K562 (cell line): ENCODE results near the gene TP53I13. TPM values are rescaled to one million over a fixed set of nuclear protein-coding genes. Genes with fewer than 3 reads are reported as not detected.

Source experiments
- ADNP ChIP-seq: fragments of 200-800 bp; sonication (Bioruptor generic); IDR thresholded peaks from 2 replicates; pipeline ENCODE4 v1.6.1; 2016; ENCODE audit warnings: missing genetic modification characterization, missing compliant biosample characterization
- BCOR ChIP-seq: fragments of 450-650 bp; IDR thresholded peaks from 2 replicates; pipeline ENCODE4 v1.6.1; 2016
- CREBBP ChIP-seq: IDR thresholded peaks from one replicate; pipeline ENCODE4 v1.6.1; 2012; ENCODE audit warnings: low read depth, mild to moderate bottlenecking, control low read depth, inconsistent platforms, low read length
- E2F3 ChIP-seq: fragments of 250-450 bp; sonication (Bioruptor Pico); IDR thresholded peaks from 2 replicates; pipeline ENCODE4 v1.4.0; 2020; ENCODE audit warnings: mild to moderate bottlenecking
- FOS ChIP-seq: IDR thresholded peaks from 3 replicates; pipeline ENCODE4 v1.6.1; 2011; ENCODE audit not compliant: insufficient read length; ENCODE audit errors: extremely low read depth
- GABPA ChIP-seq: fragments of 200-800 bp; sonication (Bioruptor generic); conservative IDR thresholded peaks from 2 replicates; pipeline ENCODE4 v1.6.1; 2016; ENCODE audit warnings: low read depth, missing genetic modification characterization, missing compliant biosample characterization
- GABPB1 ChIP-seq: sonication (generic); formaldehyde crosslinking; IDR thresholded peaks from 2 replicates; pipeline ENCODE4 v1.8.0; 2022; ENCODE audit warnings: mild to moderate bottlenecking, missing genetic modification reagents
- HDAC1 ChIP-seq, 2 experiments: fragments of 450-650 bp; IDR thresholded peaks; 2 replicates each; pipeline ENCODE4 v1.6.1; 2016 to 2017; ENCODE audit warnings: inconsistent platforms in 1 of 2, mild to moderate bottlenecking in 1 of 2, moderate library complexity in 1 of 2
- HDAC8 ChIP-seq: fragments of 450-650 bp; IDR thresholded peaks from 2 replicates; pipeline ENCODE4 v1.6.1; 2016; ENCODE audit warnings: mild to moderate bottlenecking, missing genetic modification characterization, moderate library complexity, missing compliant biosample characterization
- HLTF ChIP-seq: fragments of 450-650 bp; IDR thresholded peaks from 2 replicates; pipeline ENCODE4 v1.6.1; 2016
- IRF2 ChIP-seq: sonication (generic); formaldehyde crosslinking; IDR thresholded peaks from 2 replicates; pipeline ENCODE4 v1.8.1; 2022; ENCODE audit warnings: mild to moderate bottlenecking, missing genetic modification reagents
- MXI1 ChIP-seq: IDR thresholded peaks from 2 replicates; pipeline ENCODE4 v1.6.1; 2011; ENCODE audit warnings: low read depth, mild to moderate bottlenecking, improper control_type of control experiment, low read length
- NCOA6 ChIP-seq: fragments of 450-650 bp; IDR thresholded peaks from 2 replicates; pipeline ENCODE4 v1.6.1; 2017; ENCODE audit warnings: mild to moderate bottlenecking
- NR3C1 ChIP-seq: sonication (generic); formaldehyde crosslinking; IDR thresholded peaks from 2 replicates; pipeline ENCODE4 v1.8.1; 2022; ENCODE audit warnings: missing genetic modification reagents
- POLR3A ChIP-seq: IDR thresholded peaks from 2 replicates; pipeline ENCODE4 v1.6.1; 2011; ENCODE audit warnings: borderline replicate concordance, mild to moderate bottlenecking, moderate library complexity; ENCODE audit not compliant: insufficient read length, insufficient read depth; ENCODE audit errors: extremely low read depth
- SMAD1 ChIP-seq: fragments of 150-350 bp; IDR thresholded peaks from 2 replicates; pipeline ENCODE4 v1.6.1; 2014; ENCODE audit warnings: low read length, low read depth; ENCODE audit not compliant: partially characterized antibody
- TOE1 ChIP-seq, 2 experiments: fragments of 450-650 bp in 1 of 2; sonication (generic) in 1 of 2; formaldehyde crosslinking in 1 of 2; IDR thresholded peaks; 2 replicates each; pipeline versions ENCODE4 v1.7.1 to v1.8.0; 2016 to 2022; ENCODE audit warnings: borderline replicate concordance in 2 of 2, mild to moderate bottlenecking in 2 of 2, antibody characterized with exemption in 1 of 2, inconsistent platforms in 1 of 2, low read depth in 1 of 2, missing genetic modification reagents in 1 of 2, moderate library complexity in 1 of 2
- ZKSCAN3 ChIP-seq: fragments of 250-450 bp; sonication (Bioruptor Pico); IDR thresholded peaks from 2 replicates; pipeline ENCODE4 v1.4.0; 2020
- ZNF384 ChIP-seq: IDR thresholded peaks from 2 replicates; pipeline ENCODE4 v1.6.1; 2012; ENCODE audit warnings: low read depth, low read length, improper control_type of control experiment
- ZNF75A ChIP-seq: fragments of 450-650 bp; formaldehyde crosslinking; IDR thresholded peaks from 2 replicates; pipeline ENCODE4 v1.4.0; 2020; ENCODE audit warnings: mild to moderate bottlenecking
- polyA plus RNA-seq, 8 experiments: library from polyadenylated mRNA; depleted of rRNA in 4 of 8; stranded (reverse) in 5 of 8; unstranded in 3 of 8; fragments of >200 nt; fragmentation: Nextera tagmentation in 2 of 8; fragmentation: Illumina TruSeq in 1 of 8; extraction: Ambion mirVana in 2 of 8; extraction: Trizol in 1 of 8; gene quantifications; 2 replicates each; pipeline versions ENCODE4 v1.2.1 to v1.2.3, GENCODE V29; 2011 to 2014; ENCODE audit warnings: inconsistent platforms in 1 of 8, missing spikeins in 1 of 8
- total RNA-seq, 7 experiments: library from RNA; depleted of rRNA in 6 of 7; stranded (reverse); fragments of >200 nt in 6 of 7; fragmentation: Illumina TruSeq in 2 of 7; extraction: Trizol in 2 of 7; gene quantifications; 2 replicates each; pipeline versions ENCODE4 v1.2.1 to v1.2.3, GENCODE V29; 2011 to 2021; ENCODE audit warnings: low replicate concordance in 1 of 7
- TF ChIP-seq, protein P1 (sequence below): fragments of 450-650 bp; IDR thresholded peaks from 2 replicates; pipeline ENCODE4 v1.6.1; 2017; ENCODE audit warnings: antibody characterized with exemption
- TF ChIP-seq, protein P2 (sequence below): fragments of 450-650 bp; conservative IDR thresholded peaks from 2 replicates; pipeline ENCODE4 v1.6.1; 2016; ENCODE audit warnings: missing genetic modification characterization, low read depth, mild to moderate bottlenecking, missing compliant biosample characterization, moderate library complexity
- TF ChIP-seq, protein P3 (sequence below): fragments of 450-650 bp; IDR thresholded peaks from 2 replicates; pipeline ENCODE4 v1.6.1; 2016; ENCODE audit warnings: missing biosample characterization, missing genetic modification characterization

TP53I13 gene
- total and polyA plus RNA-seq, 9 of the 15 experiments (the other 6 are each of a cell fraction or from before 2014, with no cell fraction given): 0.08 to 28.3 (median 9.1) TPM

DNA sequence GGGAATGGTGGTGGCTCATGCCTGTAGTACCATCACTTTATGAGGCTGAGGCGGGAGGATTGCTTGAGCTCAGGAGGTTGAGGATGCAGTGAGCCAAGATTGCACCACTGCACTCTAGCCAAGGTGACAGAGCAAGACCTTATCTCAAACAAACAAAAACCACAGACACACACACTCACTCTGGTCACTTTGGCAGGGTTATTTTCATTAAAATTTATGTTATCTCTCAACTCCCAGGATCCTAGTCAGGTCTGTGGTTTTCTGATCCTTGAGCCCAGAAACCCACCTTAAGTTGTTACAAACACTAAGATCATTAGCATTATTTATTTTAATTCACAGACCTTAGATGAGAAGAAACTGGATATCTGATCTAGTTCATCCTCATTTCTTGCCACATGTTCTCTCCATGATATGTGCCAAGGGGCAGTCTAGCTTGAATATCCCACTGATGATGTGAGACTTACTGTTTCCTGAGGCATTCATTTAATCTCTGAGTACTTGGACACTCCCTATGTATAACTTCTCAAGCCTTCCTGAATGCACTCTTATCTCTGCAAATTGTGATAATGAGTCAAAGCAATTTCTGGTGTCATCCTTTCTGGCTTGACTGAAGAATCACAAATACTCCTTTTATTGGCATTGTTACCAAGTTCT, 11.3 kb upstream of the TP53I13 start (continued):
- TF ChIP-seq, protein P1, sequence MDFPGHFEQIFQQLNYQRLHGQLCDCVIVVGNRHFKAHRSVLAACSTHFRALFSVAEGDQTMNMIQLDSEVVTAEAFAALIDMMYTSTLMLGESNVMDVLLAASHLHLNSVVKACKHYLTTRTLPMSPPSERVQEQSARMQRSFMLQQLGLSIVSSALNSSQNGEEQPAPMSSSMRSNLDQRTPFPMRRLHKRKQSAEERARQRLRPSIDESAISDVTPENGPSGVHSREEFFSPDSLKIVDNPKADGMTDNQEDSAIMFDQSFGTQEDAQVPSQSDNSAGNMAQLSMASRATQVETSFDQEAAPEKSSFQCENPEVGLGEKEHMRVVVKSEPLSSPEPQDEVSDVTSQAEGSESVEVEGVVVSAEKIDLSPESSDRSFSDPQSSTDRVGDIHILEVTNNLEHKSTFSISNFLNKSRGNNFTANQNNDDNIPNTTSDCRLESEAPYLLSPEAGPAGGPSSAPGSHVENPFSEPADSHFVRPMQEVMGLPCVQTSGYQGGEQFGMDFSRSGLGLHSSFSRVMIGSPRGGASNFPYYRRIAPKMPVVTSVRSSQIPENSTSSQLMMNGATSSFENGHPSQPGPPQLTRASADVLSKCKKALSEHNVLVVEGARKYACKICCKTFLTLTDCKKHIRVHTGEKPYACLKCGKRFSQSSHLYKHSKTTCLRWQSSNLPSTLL: no peak
- TF ChIP-seq SMAD1 (no peak), NCOA6 (no peak), BCOR (peak; percentile 66), ADNP (no peak), GABPB1 (CRISPR knock-in tag) (no peak), HDAC8 (tag) (no peak), FOS (no peak), ZKSCAN3 (CRISPR knock-in tag) (no peak), HDAC1 (IDR thresholded peaks at IDR 0.05) (peak in 1 of 2 experiments; percentile 80; a peak in 2 of 4 replicates), POLR3A (no peak), HLTF (no peak), TOE1 (IDR thresholded peaks at IDR 0.05; ENCODE audit: borderline replicate concordance) (no peak), TOE1 (CRISPR knock-in tag; IDR thresholded peaks at IDR 0.05; ENCODE audit: borderline replicate concordance, low read depth) (no peak), E2F3 (CRISPR knock-in tag) (no peak), IRF2 (CRISPR knock-in tag) (no peak), NR3C1 (CRISPR knock-in tag) (no peak), ZNF384 (no peak), GABPA (tag) (no peak), CREBBP (no peak), MXI1 (no peak), ZNF75A (CRISPR knock-in tag) (no peak)
- TF ChIP-seq, protein P2, sequence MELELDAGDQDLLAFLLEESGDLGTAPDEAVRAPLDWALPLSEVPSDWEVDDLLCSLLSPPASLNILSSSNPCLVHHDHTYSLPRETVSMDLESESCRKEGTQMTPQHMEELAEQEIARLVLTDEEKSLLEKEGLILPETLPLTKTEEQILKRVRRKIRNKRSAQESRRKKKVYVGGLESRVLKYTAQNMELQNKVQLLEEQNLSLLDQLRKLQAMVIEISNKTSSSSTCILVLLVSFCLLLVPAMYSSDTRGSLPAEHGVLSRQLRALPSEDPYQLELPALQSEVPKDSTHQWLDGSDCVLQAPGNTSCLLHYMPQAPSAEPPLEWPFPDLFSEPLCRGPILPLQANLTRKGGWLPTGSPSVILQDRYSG (tag): no peak
- TF ChIP-seq, protein P3, sequence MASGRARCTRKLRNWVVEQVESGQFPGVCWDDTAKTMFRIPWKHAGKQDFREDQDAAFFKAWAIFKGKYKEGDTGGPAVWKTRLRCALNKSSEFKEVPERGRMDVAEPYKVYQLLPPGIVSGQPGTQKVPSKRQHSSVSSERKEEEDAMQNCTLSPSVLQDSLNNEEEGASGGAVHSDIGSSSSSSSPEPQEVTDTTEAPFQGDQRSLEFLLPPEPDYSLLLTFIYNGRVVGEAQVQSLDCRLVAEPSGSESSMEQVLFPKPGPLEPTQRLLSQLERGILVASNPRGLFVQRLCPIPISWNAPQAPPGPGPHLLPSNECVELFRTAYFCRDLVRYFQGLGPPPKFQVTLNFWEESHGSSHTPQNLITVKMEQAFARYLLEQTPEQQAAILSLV: no peak
